SHP77 treated with DMSO at 0.1 percent for 48 hours (cell line): Measurements from ENCODE around the gene EML6.
A peak's percentile ranks its signal among the peaks of the same experiment; 100 is the strongest.

ENCODE experiments used
- DNase-seq: peaks from one replicate; lab custom pipeline; 2025; lab: John Stamatoyannopoulos, UW

Gene EML6

DNA sequence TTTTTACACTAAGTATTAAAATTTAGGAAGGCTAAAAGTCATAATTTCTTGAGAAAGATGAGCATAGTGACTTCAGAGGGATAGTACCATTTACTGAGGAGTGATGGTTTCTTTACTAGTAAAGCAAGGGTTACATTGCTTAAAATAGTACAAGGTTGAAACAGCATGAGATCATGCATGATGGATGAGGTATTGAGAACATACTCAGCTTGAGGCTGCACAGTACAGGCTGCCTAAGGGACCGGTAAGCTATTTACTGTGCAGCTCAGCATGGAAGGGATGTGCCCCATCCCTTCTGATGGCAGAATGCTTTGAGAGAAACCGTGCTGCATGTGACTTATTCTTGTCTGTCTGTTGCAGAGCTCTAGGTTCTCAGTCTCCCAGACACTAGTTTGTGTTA is 122.1 kb downstream of the EML6 start:
- no peak for DNase-seq

DNA sequence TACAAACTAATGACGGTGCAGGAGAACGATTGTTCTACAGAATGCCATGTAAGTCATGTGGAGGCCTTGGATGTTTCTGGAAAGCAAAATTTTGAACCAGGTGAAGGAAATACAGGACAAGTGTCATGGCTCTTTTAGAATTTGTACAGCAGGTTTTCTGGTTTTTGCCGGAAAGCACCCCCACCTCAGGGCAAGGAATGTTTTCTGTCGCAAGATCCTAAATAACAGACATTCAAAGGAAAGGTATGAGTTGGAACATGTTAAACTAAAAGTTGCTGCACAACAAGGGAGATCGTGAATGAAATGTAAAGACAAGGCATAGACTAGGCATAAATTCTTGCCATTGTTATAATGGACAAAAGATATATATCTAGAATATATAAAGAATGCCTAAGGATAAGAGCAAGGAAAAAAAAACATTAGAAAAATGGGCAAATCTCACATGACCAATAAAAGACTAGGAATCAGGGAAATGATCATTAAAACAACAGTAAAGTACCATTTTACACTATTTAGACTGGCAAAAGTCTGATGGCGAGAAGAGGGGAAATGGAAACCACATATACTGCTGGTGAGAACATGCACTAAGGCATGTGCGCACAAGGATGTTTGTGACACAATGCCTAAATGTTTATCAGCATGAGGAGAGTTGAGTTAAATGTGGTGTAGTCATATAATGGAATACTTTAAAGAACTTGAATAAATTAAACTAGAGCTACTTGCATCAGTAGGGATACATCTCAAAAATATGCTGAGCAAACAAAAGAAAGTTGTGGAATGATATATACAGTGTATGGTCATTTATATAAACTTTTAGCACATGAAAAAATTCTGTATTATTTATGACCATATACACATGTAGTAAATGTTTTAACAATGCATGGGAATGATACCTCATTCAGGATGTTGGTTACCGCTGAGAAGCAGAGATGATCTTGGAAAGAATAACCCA is 127.0 kb downstream of the EML6 start:
- DNase-seq: no peak

- DNase-seq: no peak
Measured at GRCh38 chr2:54853616-54854310, 130.3 kb downstream of the EML6 start.

DNA sequence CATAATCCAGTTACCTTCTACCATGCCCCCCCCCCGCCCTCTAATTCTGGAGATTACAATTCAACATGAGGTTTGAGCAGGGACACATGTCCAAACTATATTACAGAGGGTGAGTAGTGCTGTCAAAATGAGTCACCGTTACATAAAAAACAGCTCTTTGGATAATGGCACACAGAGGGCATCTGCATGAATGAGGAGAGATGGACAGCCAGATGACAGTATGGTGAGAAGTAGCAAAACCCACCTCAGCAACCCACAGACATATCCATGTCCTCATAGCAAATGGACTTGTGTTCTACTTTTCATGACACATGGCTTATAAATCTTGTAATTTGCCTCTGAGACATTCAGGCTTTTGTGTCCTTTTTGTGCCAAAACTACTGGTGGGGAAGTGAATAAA is 132.0 kb downstream of the EML6 start:
- DNase-seq: no peak

GRCh38 chr2:54858021-54858681 is 134.7 kb downstream of the EML6 start:
- no peak for DNase-seq

GRCh38 chr2:54859416-54859815 is 136.0 kb downstream of the EML6 start:
- DNase-seq: no peak

DNA sequence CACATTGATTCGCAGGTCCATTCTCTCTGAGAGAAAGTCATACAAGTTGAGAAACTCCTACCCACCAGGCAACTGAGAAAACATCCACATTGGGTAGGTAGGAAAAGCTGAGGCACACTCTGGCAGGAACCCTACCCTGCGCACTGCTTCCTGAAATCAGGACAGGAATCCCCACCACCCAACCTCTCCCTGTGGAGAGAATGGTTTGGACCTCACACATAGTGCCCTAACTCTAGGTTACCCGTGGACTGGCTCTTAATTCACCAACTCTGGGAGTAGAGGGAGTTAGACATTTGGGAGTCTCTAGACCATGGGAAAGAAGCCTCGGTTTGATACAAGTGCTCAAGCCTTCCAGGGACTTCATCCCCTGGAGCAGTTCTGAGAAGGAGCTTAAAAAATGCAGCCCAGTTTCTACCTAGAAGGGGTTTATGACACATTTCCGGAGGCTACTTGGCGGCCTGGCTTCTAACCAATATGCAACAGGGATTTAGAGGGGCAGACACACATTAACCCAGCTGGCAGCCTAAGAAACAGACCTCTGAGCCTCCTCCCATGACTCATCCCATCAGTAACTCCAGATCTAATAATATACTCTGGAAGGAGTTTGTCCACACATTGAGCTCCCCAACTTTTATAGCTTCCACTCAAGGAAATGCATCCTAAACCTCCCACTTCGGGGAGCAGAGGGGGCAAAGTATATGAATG is 136.7 kb downstream of the EML6 start:
- DNase-seq: no peak

- no peak for DNase-seq
Measured at GRCh38 chr2:54862229-54862628, 138.8 kb downstream of the EML6 start.

- DNase-seq: no peak
Measured at GRCh38 chr2:54862742-54863141, 139.3 kb downstream of the EML6 start.

GRCh38 chr2:54863660-54864059 is 140.2 kb downstream of the EML6 start:
- DNase-seq: no peak

GRCh38 chr2:54864096-54864495 is 140.6 kb downstream of the EML6 start:
- DNase-seq: no peak

DNA sequence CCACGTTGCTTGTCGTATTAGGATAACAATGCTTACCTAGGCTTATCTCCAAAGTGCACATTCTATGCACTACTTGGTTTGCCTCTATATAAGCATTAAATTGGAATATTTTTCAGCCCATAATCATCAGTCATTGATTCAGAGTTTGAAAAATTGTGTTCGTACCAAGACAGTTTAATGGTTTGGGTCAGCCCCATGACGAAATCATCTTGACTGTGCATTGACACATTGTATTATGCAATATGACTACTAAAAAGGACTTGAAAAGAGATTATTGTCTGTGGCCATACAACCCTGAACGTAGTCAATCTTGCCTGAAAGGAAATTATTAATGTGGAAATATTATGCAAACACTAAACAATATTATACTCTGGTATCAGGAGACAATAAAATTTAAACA is 141.3 kb downstream of the EML6 start:
- DNase-seq: no peak

- no peak for DNase-seq
Measured at GRCh38 chr2:54866179-54866578, 142.7 kb downstream of the EML6 start.

DNA sequence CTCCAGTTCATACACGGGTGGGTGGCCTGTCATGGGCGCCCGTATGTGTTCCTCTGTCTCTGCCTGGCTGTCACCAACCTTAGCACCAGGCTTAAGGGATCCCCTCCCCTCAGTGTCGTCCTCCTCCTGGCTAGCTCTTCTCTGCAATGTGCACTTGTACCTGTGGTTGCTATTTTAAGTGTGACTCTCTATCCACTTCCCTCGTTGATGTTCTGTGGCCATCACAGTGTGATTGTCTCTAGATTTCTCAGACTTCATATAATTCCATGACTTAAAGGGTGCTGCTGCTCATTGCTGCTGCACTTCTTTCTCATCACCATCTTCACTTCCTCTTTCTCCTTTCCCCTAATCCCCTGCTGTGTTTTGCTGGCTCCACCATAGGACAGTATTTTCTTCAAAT is 143.4 kb downstream of the EML6 start:
- no peak for DNase-seq

GRCh38 chr2:54867457-54867856 is 144.0 kb downstream of the EML6 start:
- DNase-seq: no peak

GRCh38 chr2:54871457-54872107 is 148.1 kb downstream of the EML6 start:
- DNase-seq: peak; percentile 100

DNA sequence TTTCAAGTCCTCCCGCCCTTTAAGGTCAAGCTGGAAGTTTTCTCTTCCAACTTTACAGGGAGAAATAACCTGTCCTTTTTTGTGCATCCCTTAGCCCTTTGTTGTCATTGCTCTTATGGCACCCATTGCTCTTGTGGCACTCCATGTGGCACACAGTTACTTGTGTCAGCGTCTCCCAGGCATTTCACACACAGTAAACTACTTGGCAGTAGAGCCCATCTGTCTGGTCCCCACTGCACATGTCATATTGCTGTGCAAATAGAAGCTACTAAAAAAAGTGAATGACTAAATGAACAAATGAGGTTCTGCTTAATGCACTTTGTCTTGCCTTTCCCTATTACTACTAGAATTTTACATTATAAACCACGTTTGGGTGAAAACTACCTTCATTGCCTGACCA is 149.3 kb downstream of the EML6 start:
- DNase-seq: peak; percentile 75

DNA sequence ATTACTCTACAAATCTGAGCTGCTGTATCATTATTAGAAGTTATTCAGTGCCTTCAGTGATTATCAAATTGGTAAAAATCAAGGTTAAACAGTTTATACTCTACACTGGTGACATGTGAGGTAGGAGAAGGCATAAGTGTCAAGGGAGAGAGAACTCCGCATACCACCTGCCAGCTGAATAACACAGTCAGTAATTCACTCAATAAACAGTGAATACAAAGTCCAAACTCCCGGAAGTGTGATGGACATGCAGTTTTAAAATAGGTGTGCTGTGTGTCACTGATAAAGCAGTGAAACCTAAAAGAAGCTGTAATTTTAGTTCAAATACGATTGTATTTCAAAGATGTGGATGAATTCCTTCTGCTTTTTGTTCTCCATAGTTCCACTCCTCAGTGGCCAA is 149.8 kb downstream of the EML6 start:
- peak; percentile 63 for DNase-seq

DNA sequence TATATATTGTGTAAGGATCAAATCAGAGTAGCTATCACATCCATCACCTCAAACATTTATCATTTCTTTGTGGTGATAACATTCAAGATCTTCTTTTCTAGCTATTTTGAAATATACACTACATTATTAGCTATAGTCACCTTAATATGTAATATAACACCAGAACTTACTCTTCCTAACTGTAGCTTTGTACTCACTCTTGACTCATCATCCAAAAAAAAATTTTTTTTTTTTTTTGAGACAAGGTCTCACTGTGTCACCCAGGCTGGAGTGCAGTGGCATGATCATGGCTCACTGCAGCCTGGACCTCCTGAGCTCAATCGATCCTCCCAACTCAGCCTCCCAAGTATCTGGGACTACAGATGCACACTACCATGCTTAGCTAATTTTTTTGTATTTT is 153.3 kb downstream of the EML6 start:
- DNase-seq: no peak

- DNase-seq: no peak
Measured at GRCh38 chr2:54878182-54878581, 154.7 kb downstream of the EML6 start.

- DNase-seq: no peak
Measured at GRCh38 chr2:54879032-54879431, 155.6 kb downstream of the EML6 start.
